ENCODE data around the gene KIAA0513. TPM values are rescaled to one million over a fixed set of nuclear protein-coding genes. Genes with fewer than 3 reads are reported as not detected.

The KIAA0513 gene
- total RNA-seq, 2 donors from 2014 or later: 12.6 to 14.1 TPM

- TF ChIP-seq CTCF (IDR thresholded peaks at IDR 0.05): no peak
- Histone ChIP-seq H3K36me3 (no peaks in the 10 kb centered on the region), H3K4me3 (no peak overlapping the region), H3K9me3 (no peaks in the 10 kb centered on the region), H3K27me3 (no peaks in the 10 kb centered on the region), H3K4me1 (peaks cover 0 to 2% of the 10 kb centered on the region in 2 donors), H3K27ac (no peak overlapping the region)
- no peak for DNase-seq (ENCODE audit: low spot score)
Observed at GRCh38 chr16:85041219-85042166, 13.9 kb downstream of the KIAA0513 start.

GRCh38 chr16:85042167-85042526, 14.6 kb downstream of the KIAA0513 start:
- H3K27me3 ChIP-seq: no peaks in the 10 kb centered on the region
- peaks cover 0 to 8% of the 10 kb centered on the region in 2 donors for H3K4me1 ChIP-seq
- H3K9me3 ChIP-seq: no peaks in the 10 kb centered on the region
- TF ChIP-seq CTCF (IDR thresholded peaks at IDR 0.05): no peak
- DNase-seq (ENCODE audit: low spot score): no peak
- no peak overlapping the region for H3K4me3 ChIP-seq
- H3K27ac ChIP-seq: no peak overlapping the region
- H3K36me3 ChIP-seq: no peaks in the 10 kb centered on the region

GRCh38 chr16:85042606-85043005, 15.0 kb downstream of the KIAA0513 start:
- Histone ChIP-seq H3K4me1 (peaks cover 0 to 13% of the 10 kb centered on the region in 2 donors), H3K27ac (no peak overlapping the region), H3K4me3 (no peak overlapping the region), H3K27me3 (no peaks in the 10 kb centered on the region), H3K9me3 (no peaks in the 10 kb centered on the region), H3K36me3 (no peaks in the 10 kb centered on the region)
- TF ChIP-seq CTCF (IDR thresholded peaks at IDR 0.05): no peak
- no peak for DNase-seq (ENCODE audit: low spot score)

GRCh38 chr16:85045077-85045476, 17.5 kb downstream of the KIAA0513 start:
- no peak overlapping the region for H3K4me3 ChIP-seq
- TF ChIP-seq CTCF (IDR thresholded peaks at IDR 0.05): no peak

DNA sequence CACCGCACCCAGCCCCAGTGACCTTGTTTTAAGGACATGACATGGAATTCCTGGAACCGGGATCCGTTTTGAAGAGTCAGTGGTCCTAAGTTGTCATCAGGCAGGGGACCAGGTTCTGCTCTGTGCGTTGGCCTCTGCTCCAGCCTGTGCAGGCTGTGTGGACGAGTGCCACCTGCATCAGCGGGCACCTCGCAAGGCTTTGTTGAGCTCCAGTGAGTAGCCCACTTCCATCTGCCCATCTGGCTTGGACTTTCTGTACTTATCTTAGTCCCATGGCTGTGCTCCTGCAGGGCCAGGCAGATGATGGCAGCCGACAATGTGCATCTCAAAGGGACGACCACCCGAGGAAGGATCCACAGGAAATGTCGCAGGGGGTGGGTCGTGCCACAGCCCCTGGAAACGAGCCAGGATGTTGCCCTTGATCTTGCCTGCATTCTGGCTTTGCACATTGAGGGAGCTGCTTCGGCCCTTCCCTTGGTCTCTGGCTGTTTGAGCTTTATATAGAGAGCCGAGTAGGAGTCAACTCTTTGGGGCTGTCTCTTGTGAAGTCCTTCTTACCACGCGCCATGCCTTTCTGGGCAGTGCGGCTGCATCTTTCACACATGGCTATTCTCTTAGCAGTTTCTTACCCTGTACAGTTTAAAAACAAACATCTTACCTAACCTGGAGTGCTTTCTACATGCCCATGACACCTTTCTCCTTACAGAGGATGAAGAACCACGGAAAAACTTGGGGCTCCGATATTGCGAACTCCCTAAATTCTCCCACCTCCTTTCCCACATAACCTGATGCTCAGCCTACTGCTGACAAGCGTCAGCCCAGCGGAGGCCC, 18.3 kb downstream of the KIAA0513 start:
- no peak for TF ChIP-seq CTCF (IDR thresholded peaks at IDR 0.05)

More at GRCh38 chr16:85045077-85045476, 17.5 kb downstream of the KIAA0513 start:
- Histone ChIP-seq H3K27ac (no peak overlapping the region), H3K9me3 (no peaks in the 10 kb centered on the region), H3K36me3 (no peaks in the 10 kb centered on the region), H3K27me3 (no peaks in the 10 kb centered on the region), H3K4me1 (peaks cover 0 to 27% of the 10 kb centered on the region in 2 donors)
- DNase-seq (ENCODE audit: low spot score): no peak

More for the DNA sequence above, 18.3 kb downstream of the KIAA0513 start:
- Histone ChIP-seq H3K36me3 (no peaks in the 10 kb centered on the region), H3K27me3 (no peaks in the 10 kb centered on the region), H3K4me3 (no peak overlapping the region), H3K27ac (no peak overlapping the region), H3K4me1 (peaks cover 0 to 33% of the 10 kb centered on the region in 2 donors), H3K9me3 (no peaks in the 10 kb centered on the region)
- no peak for DNase-seq (ENCODE audit: low spot score)

All from right atrium auricular region (tissue), 2 donors.